BLaER1 (cell line): ENCODE results near the gene MCF2L.

Source experiments
- H3K27ac ChIP-seq: shearing (Covaris generic); formaldehyde crosslinking; 2 replicates; pipeline ENCODE4 v1.8.1; 2022
- H3K27me3 ChIP-seq: shearing (Covaris generic); formaldehyde crosslinking; 2 replicates; pipeline ENCODE4 v1.8.1; 2022
- H3K36me3 ChIP-seq: shearing (Covaris generic); formaldehyde crosslinking; 2 replicates; pipeline ENCODE4 v1.8.1; 2022
- H3K4me1 ChIP-seq: shearing (Covaris generic); formaldehyde crosslinking; 2 replicates; pipeline ENCODE4 v1.8.1; 2022
- H3K4me2 ChIP-seq: shearing (Covaris generic); formaldehyde crosslinking; 2 replicates; pipeline ENCODE4 v1.8.1; 2022
- H3K4me3 ChIP-seq: shearing (Covaris generic); formaldehyde crosslinking; 2 replicates; pipeline ENCODE4 v1.8.1; 2022
- H3K9ac ChIP-seq: shearing (Covaris generic); formaldehyde crosslinking; 2 replicates; pipeline ENCODE4 v1.8.1; 2022
- H3K9me3 ChIP-seq: shearing (Covaris generic); formaldehyde crosslinking; 2 replicates; pipeline ENCODE4 v1.8.1; 2022
- H4K20me1 ChIP-seq: shearing (Covaris generic); formaldehyde crosslinking; 2 replicates; pipeline ENCODE4 v1.8.1; 2022
- Cebpa-rat ChIP-seq: shearing (Covaris generic); IDR thresholded peaks from 2 replicates; pipeline ENCODE4 v1.8.1; 2022

Gene MCF2L

GRCh38 chr13:113119822-113120189 lies 150.8 kb downstream of the MCF2L start:
- Histone ChIP-seq H3K4me1 (peaks cover 6% of the 10 kb centered on the region; the same call in 1 of the 2 replicates), H3K36me3 (no peaks in the 10 kb centered on the region), H3K9me3 (no peaks in the 10 kb centered on the region), H4K20me1 (no peaks in the 10 kb centered on the region), H3K4me3 (no peak overlapping the region), H3K9ac (no peak overlapping the region), H3K27me3 (no peaks in the 10 kb centered on the region), H3K27ac (no peak overlapping the region), H3K4me2 (no peak overlapping the region)
- no peak for TF ChIP-seq Cebpa-rat

DNA sequence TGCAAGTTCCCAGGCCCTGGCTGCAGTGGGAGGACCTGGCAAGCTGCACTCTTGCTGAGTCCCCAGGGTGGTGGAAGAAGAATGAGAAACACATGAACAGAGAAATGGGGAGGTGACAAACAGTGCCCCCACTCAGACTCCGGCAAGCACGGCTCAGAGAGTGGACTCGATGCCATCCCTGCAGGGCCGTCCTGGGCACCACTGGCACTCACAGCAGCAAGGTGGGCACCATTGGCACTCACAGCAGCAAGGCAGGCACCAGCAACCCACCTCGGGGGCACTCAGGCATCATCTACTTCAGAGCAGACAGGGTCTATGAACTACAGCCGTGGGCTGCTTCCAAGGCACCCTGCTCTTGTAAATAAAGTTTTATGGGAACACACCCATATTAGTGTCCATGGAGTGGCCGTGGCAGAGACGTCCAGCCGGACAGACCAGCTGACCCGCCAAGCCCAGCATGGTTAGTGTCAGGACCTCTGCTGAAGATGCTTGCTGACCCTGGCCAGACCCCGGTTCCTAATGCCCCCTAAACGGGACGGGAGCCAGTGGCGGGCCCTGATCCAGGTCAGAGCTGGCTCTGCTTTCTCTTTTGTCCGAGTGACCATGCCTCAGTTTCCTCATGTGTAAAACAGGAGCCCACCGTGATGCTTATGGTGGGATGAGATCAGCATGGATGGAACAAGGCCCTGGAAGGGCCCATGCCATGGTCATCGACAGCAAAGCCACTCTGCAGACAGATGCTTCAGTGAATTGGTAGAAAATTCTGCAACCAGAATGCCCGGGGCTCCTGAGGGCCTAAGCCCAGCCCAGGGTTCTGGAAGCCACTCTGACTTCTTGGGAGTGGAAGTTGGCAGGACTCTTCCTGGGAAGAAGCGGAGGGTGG lies 151.5 kb downstream of the MCF2L start:
- Histone ChIP-seq H3K9me3 (no peaks in the 10 kb centered on the region), H3K4me3 (no peak overlapping the region), H3K27ac (no peak overlapping the region), H3K4me2 (no peak overlapping the region), H3K27me3 (no peaks in the 10 kb centered on the region), H3K36me3 (no peaks in the 10 kb centered on the region), H3K4me1 (peaks cover 6% of the 10 kb centered on the region; the same call in 1 of the 2 replicates), H4K20me1 (no peaks in the 10 kb centered on the region), H3K9ac (no peak overlapping the region)
- no peak for TF ChIP-seq Cebpa-rat

GRCh38 chr13:113121183-113121927 lies 152.3 kb downstream of the MCF2L start:
- H3K9me3 ChIP-seq: no peaks in the 10 kb centered on the region

DNA sequence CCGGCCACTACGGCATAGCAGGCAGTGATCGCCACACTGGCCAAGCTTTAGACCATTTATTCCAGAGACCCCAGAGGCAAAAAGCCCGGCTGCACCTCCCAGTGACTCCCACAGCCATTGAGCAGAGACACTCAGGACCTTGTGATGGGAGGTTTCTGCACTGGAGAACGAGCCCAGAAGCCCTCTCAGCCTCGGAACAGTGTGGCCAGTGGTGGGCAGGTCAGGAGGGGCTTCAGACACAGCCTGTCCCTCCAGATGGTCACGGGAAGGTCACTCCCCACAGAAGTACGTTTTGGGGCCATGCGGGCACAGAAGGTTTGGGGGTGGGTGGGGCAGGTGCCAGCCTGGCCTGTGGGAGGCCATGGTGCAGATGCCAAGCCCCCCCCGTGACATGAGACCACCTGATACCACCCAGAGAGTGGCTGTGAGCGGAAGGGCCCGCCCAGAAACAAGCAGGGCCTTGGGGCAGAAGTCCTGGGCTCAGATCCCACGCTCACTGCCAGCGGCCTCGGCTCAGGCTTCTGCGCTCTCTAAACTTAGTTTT lies 153.0 kb downstream of the MCF2L start:
- TF ChIP-seq Cebpa-rat: no peak
- no peaks in the 10 kb centered on the region for H3K36me3 ChIP-seq
- H3K9ac ChIP-seq: no peak overlapping the region
- H3K9me3 ChIP-seq: no peaks in the 10 kb centered on the region
- no peak overlapping the region for H3K27ac ChIP-seq
- H3K4me2 ChIP-seq: no peak overlapping the region
- H4K20me1 ChIP-seq: no peaks in the 10 kb centered on the region
- no peaks in the 10 kb centered on the region for H3K27me3 ChIP-seq
- H3K4me3 ChIP-seq: no peak overlapping the region
- peaks cover 6% of the 10 kb centered on the region; the same call in 1 of the 2 replicates for H3K4me1 ChIP-seq

More at GRCh38 chr13:113121183-113121927, 152.3 kb downstream of the MCF2L start:
- Histone ChIP-seq H3K4me2 (no peak overlapping the region), H4K20me1 (no peaks in the 10 kb centered on the region), H3K4me1 (peaks cover 6% of the 10 kb centered on the region; the same call in 1 of the 2 replicates), H3K27me3 (no peaks in the 10 kb centered on the region), H3K27ac (no peak overlapping the region), H3K9ac (no peak overlapping the region), H3K4me3 (no peak overlapping the region), H3K36me3 (no peaks in the 10 kb centered on the region)
- no peak for TF ChIP-seq Cebpa-rat

GRCh38 chr13:113122550-113123225 lies 153.7 kb downstream of the MCF2L start, which contains the start of gene F10:
Gene F10 (plus strand): TSS chr13:113122799. CDS start chr13:113122856, 57 bp downstream.
- Histone ChIP-seq H3K27me3 (no peaks in the 10 kb centered on the region), H3K4me3 (no peak within 1 kb of the TSS), H3K9me3 (no peaks in the 10 kb centered on the region), H4K20me1 (no peaks in the 10 kb centered on the region), H3K4me2 (no peak within 1 kb of the TSS), H3K36me3 (no peaks in the 10 kb centered on the region), H3K9ac (no peak within 1 kb of the TSS), H3K4me1 (peaks cover 6% of the 10 kb centered on the region; the same call in 1 of the 2 replicates), H3K27ac (no peak within 1 kb of the TSS)
- no peak for TF ChIP-seq Cebpa-rat

DNA sequence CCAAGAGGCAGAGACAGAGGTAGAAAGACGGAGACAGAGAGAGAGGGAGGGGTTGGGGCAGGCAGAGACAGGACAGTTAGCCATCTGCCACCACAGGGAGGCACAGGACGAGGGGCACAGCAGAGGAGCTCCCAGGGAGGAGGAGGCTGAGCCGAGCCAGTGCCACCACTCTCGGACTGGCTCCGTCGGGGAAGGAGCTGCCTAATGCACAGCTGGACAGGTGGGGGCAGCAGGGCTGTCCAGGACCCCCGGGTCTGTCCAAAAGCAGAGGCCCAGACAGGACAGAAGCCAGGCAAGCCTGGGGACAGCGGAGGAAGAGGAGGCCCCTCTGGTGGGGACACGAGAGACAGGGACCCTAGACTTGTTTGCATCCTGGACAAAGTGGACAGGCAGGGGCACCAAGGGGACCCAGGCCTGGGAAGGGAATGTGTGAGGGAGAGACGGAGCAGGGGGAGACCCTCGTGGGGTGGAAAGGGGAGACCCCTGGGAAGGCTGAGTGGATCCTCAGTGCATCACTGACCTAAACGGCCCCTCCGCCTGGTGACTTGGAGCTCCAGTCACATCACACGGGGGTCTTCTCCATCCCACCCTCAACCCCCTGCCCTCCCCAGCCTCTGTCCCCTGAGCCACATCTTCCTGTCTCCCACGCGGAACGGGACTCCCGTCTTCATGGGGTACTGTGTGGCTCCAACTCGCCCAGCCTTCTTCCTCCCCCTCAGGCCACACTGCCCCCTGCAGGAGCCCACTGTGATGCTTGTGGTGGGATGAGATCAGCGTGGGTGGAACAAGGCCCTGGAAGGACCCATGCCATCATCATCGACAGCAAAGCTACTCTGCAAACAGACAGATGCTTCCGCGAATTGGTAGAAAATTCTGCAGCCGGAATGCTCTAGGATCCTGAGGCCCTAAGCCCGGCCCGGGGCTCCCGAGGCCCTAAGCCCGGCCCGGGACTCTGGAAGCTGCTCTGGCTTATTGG lies 154.5 kb downstream of the MCF2L start:
- H3K4me1 ChIP-seq: no peaks in the 10 kb centered on the region
- TF ChIP-seq Cebpa-rat: no peak
- no peak overlapping the region for H3K9ac ChIP-seq
- H3K4me2 ChIP-seq: no peak overlapping the region
- H3K27me3 ChIP-seq: no peaks in the 10 kb centered on the region
- no peak overlapping the region for H3K27ac ChIP-seq
- H3K36me3 ChIP-seq: no peaks in the 10 kb centered on the region
- H4K20me1 ChIP-seq: no peaks in the 10 kb centered on the region
- H3K4me3 ChIP-seq: no peak overlapping the region
- H3K9me3 ChIP-seq: no peaks in the 10 kb centered on the region

DNA sequence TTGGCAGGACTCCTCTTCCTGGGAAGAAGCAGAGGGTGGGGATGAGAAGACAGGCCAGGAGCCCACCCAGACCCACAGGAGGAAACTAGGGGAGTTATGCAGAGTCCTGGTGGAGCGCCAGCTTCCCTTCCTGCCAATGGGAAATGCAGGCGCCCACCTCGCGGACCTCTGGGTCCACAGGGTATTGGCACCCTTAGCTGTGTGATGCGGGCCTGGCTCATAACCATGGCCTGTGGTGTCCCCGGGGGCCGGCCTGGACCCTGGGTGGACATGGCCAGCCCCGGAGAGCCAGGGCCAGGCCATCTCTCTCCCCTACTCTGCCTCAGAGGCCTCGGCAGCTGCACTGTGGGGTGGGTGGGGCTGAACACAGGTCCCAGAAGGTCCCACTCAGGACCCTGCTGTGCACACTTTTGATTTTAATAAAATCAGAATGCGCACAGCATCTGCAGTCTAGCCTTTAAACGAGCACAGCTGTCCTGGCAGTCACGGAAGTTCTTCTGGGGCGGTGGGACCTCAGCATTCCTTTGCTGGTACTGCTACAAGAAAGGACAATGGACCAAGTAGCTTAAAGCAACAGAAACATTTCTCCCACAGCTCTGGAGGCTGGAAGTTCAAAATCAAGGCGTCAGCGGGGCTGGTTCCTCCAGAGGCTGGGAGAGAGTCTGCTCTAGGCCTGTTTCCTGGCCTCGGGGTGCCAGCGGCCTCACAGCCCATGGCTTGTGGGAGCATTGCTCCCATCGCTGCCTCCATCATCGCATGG lies 155.4 kb downstream of the MCF2L start:
- Histone ChIP-seq H3K4me3 (no peak overlapping the region), H3K4me1 (no peaks in the 10 kb centered on the region), H3K27me3 (no peaks in the 10 kb centered on the region), H3K36me3 (no peaks in the 10 kb centered on the region), H3K27ac (no peak overlapping the region), H3K9ac (no peak overlapping the region), H3K4me2 (no peak overlapping the region), H3K9me3 (no peaks in the 10 kb centered on the region), H4K20me1 (no peaks in the 10 kb centered on the region)
- TF ChIP-seq Cebpa-rat: no peak
